SK-N-SH (cell line): ENCODE data around the gene FAM241A.

Source experiments
- EP300 ChIP-seq, 2 experiments: IDR thresholded peaks; 2 replicates each; pipeline versions ENCODE4 v1.4.0 to v1.6.1; 2012; ENCODE audit warnings: borderline replicate concordance in 1 of 2, low read depth in 1 of 2, low read length in 1 of 2
- SMC3 ChIP-seq: IDR thresholded peaks from 2 replicates; pipeline ENCODE4 v1.6.1; 2012; ENCODE audit warnings: low read depth, low read length, improper control_type of control experiment
- TAF1 ChIP-seq: IDR thresholded peaks from 2 replicates; pipeline ENCODE4 v1.6.1; 2012; ENCODE audit warnings: low read depth, mild to moderate bottlenecking, low read length, moderate library complexity, borderline replicate concordance
- TF ChIP-seq, protein P1 (sequence below): IDR thresholded peaks from 2 replicates; pipeline ENCODE4 v1.6.1; 2012; ENCODE audit warnings: mild to moderate bottlenecking, low read depth, low read length, moderate library complexity
- TF ChIP-seq, protein P2 (sequence below): fragments of 200-600 bp; sonication (generic); IDR thresholded peaks from 2 replicates; pipeline ENCODE4 v1.6.1; 2017; ENCODE audit warnings: antibody characterized with exemption, mild to moderate bottlenecking, moderate library complexity

DNA sequence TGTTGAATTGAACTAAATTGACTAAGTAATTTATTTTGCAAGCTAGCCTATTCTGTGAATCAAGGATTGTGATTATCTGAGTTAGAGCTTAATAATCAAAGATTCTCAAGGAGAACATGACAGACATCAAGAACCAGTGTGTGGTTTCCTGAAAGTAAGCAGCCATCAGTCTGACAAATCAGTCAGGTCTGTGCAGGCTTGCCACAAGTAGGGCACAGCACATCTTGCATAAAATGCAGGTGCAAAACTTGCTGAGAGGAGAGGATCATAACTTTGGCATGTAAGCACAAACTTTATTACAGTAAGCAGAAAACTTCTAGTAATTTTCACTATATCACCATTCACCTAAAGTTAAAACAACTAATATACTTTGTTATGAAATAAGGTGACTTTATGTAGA lies 22.5 kb downstream of the FAM241A start:
- TF ChIP-seq, protein P1, sequence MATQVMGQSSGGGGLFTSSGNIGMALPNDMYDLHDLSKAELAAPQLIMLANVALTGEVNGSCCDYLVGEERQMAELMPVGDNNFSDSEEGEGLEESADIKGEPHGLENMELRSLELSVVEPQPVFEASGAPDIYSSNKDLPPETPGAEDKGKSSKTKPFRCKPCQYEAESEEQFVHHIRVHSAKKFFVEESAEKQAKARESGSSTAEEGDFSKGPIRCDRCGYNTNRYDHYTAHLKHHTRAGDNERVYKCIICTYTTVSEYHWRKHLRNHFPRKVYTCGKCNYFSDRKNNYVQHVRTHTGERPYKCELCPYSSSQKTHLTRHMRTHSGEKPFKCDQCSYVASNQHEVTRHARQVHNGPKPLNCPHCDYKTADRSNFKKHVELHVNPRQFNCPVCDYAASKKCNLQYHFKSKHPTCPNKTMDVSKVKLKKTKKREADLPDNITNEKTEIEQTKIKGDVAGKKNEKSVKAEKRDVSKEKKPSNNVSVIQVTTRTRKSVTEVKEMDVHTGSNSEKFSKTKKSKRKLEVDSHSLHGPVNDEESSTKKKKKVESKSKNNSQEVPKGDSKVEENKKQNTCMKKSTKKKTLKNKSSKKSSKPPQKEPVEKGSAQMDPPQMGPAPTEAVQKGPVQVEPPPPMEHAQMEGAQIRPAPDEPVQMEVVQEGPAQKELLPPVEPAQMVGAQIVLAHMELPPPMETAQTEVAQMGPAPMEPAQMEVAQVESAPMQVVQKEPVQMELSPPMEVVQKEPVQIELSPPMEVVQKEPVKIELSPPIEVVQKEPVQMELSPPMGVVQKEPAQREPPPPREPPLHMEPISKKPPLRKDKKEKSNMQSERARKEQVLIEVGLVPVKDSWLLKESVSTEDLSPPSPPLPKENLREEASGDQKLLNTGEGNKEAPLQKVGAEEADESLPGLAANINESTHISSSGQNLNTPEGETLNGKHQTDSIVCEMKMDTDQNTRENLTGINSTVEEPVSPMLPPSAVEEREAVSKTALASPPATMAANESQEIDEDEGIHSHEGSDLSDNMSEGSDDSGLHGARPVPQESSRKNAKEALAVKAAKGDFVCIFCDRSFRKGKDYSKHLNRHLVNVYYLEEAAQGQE = no peak
- TF ChIP-seq, protein P2, sequence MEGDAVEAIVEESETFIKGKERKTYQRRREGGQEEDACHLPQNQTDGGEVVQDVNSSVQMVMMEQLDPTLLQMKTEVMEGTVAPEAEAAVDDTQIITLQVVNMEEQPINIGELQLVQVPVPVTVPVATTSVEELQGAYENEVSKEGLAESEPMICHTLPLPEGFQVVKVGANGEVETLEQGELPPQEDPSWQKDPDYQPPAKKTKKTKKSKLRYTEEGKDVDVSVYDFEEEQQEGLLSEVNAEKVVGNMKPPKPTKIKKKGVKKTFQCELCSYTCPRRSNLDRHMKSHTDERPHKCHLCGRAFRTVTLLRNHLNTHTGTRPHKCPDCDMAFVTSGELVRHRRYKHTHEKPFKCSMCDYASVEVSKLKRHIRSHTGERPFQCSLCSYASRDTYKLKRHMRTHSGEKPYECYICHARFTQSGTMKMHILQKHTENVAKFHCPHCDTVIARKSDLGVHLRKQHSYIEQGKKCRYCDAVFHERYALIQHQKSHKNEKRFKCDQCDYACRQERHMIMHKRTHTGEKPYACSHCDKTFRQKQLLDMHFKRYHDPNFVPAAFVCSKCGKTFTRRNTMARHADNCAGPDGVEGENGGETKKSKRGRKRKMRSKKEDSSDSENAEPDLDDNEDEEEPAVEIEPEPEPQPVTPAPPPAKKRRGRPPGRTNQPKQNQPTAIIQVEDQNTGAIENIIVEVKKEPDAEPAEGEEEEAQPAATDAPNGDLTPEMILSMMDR = no peak
- TF ChIP-seq TAF1 (no peak), SMC3 (no peak), EP300 (IDR thresholded peaks at IDR 0.05; ENCODE audit: borderline replicate concordance in 1 of 2, low read depth in 1 of 2, low read length in 1 of 2) (no peak)
